ENCODE measurements around the gene KCNG3. TPM values are rescaled to one million over a fixed set of nuclear protein-coding genes. Genes with fewer than 3 reads are reported as not detected.

The KCNG3 gene
- total and polyA plus RNA-seq, 2 of the 13 experiments (the other 11 are each of a cell fraction or from before 2014, with no cell fraction given): 2.8 to 4.8 TPM

- TF ChIP-seq ELF4 (CRISPR knock-in tag; IDR thresholded peaks at IDR 0.05; ENCODE audit: borderline replicate concordance): peak; percentile 62; the same call in 1 of the 2 replicates
- TF ChIP-seq, protein P1, sequence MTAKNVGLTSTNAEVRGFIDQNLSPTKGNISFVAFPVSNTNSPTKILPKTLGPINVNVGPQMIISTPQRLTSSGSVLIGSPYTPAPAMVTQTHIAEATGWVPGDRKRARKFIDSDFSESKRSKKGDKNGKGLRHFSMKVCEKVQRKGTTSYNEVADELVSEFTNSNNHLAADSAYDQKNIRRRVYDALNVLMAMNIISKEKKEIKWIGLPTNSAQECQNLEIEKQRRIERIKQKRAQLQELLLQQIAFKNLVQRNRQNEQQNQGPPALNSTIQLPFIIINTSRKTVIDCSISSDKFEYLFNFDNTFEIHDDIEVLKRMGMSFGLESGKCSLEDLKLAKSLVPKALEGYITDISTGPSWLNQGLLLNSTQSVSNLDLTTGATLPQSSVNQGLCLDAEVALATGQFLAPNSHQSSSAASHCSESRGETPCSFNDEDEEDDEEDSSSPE (CRISPR knock-in tag; IDR thresholded peaks at IDR 0.05): peak; percentile 13
- peak; percentile 72; the same call in 1 of the 2 replicates for TF ChIP-seq FOXC1 (CRISPR knock-in tag; IDR thresholded peaks at IDR 0.05; ENCODE audit: borderline replicate concordance)
- TF ChIP-seq MZF1 (CRISPR knock-in tag; IDR thresholded peaks at IDR 0.05; ENCODE audit: borderline replicate concordance): no peak
- peak; percentile 70; the same call in 1 of the 2 replicates for TF ChIP-seq SMAD9 (CRISPR knock-in tag; IDR thresholded peaks at IDR 0.05)
- TF ChIP-seq, protein P2, sequence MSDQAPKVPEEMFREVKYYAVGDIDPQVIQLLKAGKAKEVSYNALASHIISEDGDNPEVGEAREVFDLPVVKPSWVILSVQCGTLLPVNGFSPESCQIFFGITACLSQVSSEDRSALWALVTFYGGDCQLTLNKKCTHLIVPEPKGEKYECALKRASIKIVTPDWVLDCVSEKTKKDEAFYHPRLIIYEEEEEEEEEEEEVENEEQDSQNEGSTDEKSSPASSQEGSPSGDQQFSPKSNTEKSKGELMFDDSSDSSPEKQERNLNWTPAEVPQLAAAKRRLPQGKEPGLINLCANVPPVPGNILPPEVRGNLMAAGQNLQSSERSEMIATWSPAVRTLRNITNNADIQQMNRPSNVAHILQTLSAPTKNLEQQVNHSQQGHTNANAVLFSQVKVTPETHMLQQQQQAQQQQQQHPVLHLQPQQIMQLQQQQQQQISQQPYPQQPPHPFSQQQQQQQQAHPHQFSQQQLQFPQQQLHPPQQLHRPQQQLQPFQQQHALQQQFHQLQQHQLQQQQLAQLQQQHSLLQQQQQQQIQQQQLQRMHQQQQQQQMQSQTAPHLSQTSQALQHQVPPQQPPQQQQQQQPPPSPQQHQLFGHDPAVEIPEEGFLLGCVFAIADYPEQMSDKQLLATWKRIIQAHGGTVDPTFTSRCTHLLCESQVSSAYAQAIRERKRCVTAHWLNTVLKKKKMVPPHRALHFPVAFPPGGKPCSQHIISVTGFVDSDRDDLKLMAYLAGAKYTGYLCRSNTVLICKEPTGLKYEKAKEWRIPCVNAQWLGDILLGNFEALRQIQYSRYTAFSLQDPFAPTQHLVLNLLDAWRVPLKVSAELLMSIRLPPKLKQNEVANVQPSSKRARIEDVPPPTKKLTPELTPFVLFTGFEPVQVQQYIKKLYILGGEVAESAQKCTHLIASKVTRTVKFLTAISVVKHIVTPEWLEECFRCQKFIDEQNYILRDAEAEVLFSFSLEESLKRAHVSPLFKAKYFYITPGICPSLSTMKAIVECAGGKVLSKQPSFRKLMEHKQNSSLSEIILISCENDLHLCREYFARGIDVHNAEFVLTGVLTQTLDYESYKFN (CRISPR knock-in tag; conservative IDR thresholded peaks at IDR 0.05): peak; percentile 43
- TF ChIP-seq ZNF816 (CRISPR knock-in tag; IDR thresholded peaks at IDR 0.05; ENCODE audit: borderline replicate concordance): no peak
- no peak for TF ChIP-seq ZNF580 (CRISPR knock-in tag; IDR thresholded peaks at IDR 0.05; ENCODE audit: borderline replicate concordance, low read depth)
- TF ChIP-seq HNRNPLL (IDR thresholded peaks at IDR 0.05; ENCODE audit: low read depth, low read length, poor library complexity, severe bottlenecking): no peak
- 0 out of 2 replicates have a peak, but pooled peaks have one; percentile 54 for TF ChIP-seq SIN3A (IDR thresholded peaks at IDR 0.05; ENCODE audit: borderline replicate concordance, low read depth, low read length)
- no peak for TF ChIP-seq ZBTB37 (CRISPR knock-in tag; IDR thresholded peaks at IDR 0.05)
- TF ChIP-seq KLF6 (CRISPR knock-in tag; IDR thresholded peaks at IDR 0.05): peak; percentile 35; the same call in 1 of the 2 replicates
- TF ChIP-seq, protein P3, sequence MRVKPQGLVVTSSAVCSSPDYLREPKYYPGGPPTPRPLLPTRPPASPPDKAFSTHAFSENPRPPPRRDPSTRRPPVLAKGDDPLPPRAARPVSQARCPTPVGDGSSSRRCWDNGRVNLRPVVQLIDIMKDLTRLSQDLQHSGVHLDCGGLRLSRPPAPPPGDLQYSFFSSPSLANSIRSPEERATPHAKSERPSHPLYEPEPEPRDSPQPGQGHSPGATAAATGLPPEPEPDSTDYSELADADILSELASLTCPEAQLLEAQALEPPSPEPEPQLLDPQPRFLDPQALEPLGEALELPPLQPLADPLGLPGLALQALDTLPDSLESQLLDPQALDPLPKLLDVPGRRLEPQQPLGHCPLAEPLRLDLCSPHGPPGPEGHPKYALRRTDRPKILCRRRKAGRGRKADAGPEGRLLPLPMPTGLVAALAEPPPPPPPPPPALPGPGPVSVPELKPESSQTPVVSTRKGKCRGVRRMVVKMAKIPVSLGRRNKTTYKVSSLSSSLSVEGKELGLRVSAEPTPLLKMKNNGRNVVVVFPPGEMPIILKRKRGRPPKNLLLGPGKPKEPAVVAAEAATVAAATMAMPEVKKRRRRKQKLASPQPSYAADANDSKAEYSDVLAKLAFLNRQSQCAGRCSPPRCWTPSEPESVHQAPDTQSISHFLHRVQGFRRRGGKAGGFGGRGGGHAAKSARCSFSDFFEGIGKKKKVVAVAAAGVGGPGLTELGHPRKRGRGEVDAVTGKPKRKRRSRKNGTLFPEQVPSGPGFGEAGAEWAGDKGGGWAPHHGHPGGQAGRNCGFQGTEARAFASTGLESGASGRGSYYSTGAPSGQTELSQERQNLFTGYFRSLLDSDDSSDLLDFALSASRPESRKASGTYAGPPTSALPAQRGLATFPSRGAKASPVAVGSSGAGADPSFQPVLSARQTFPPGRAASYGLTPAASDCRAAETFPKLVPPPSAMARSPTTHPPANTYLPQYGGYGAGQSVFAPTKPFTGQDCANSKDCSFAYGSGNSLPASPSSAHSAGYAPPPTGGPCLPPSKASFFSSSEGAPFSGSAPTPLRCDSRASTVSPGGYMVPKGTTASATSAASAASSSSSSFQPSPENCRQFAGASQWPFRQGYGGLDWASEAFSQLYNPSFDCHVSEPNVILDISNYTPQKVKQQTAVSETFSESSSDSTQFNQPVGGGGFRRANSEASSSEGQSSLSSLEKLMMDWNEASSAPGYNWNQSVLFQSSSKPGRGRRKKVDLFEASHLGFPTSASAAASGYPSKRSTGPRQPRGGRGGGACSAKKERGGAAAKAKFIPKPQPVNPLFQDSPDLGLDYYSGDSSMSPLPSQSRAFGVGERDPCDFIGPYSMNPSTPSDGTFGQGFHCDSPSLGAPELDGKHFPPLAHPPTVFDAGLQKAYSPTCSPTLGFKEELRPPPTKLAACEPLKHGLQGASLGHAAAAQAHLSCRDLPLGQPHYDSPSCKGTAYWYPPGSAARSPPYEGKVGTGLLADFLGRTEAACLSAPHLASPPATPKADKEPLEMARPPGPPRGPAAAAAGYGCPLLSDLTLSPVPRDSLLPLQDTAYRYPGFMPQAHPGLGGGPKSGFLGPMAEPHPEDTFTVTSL (CRISPR knock-in tag; IDR thresholded peaks at IDR 0.05; ENCODE audit: borderline replicate concordance): no peak
- peak; percentile 53; the same call in 1 of the 2 replicates for TF ChIP-seq ZNF788 (CRISPR knock-in tag; IDR thresholded peaks at IDR 0.05; ENCODE audit: borderline replicate concordance)
- peak; percentile 74; the same call in 1 of the 2 replicates for TF ChIP-seq SAP130 (CRISPR knock-in tag; IDR thresholded peaks at IDR 0.05; ENCODE audit: low read depth)
Measured at GRCh38 chr2:42494355-42495233, 812 bp upstream of the KCNG3 start (continued).
